ENCODE measurements around the gene ANKS6.

DNA sequence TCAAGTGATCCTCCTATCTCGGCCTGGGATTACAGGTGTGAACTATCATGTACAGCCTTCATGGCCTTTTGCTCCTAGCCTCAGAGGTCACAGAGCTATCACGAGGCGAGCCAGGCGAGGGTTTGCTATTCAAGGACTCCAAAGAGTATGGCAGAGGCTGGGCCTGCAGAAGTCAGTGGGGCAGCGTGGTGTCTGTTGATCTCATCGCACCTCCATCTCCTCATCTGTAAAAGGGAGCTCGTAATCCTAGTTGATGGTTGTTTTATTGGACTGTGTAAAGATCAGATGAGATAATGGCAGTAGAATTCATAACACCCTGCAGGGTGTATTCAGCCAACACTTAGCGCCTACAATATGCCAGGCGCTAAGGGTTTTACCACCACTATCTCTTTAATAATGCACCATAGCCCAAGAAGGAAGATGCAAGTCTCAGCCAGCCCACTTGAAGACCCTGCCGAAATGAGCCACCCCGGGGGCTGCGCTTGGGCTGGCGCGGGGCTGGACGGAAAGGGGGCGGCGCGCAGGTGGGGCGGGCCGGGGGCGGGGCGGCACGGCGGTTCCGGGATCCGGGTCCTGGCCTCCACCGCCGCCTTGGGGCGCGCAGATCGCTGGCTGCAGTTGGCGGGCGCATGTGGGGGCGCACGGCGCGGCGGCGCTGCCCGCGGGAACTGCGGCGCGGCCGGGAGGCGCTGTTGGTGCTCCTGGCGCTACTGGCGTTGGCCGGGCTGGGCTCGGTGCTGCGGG, 10.9 kb upstream of the ANKS6 start, which contains the start of gene GALNT12:
- TF ChIP-seq, protein P1, sequence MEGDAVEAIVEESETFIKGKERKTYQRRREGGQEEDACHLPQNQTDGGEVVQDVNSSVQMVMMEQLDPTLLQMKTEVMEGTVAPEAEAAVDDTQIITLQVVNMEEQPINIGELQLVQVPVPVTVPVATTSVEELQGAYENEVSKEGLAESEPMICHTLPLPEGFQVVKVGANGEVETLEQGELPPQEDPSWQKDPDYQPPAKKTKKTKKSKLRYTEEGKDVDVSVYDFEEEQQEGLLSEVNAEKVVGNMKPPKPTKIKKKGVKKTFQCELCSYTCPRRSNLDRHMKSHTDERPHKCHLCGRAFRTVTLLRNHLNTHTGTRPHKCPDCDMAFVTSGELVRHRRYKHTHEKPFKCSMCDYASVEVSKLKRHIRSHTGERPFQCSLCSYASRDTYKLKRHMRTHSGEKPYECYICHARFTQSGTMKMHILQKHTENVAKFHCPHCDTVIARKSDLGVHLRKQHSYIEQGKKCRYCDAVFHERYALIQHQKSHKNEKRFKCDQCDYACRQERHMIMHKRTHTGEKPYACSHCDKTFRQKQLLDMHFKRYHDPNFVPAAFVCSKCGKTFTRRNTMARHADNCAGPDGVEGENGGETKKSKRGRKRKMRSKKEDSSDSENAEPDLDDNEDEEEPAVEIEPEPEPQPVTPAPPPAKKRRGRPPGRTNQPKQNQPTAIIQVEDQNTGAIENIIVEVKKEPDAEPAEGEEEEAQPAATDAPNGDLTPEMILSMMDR (IDR thresholded peaks at IDR 0.05) = no peak
- TF ChIP-seq POLR2A (IDR thresholded peaks at IDR 0.05) = no peak

All from esophagus squamous epithelium (tissue), 4 donors.